Osteoblast (primary cell): ENCODE data around the gene PKP3. TPM values are rescaled to one million over a fixed set of nuclear protein-coding genes. Genes with fewer than 3 reads are reported as not detected.

Source experiments
- DNase-seq: peaks from one replicate; pipeline ENCODE4 v3.0.0; 2011; ENCODE audit warnings: low spot score, mixed read lengths; ENCODE audit not compliant: insufficient read length; ENCODE audit errors: missing footprints
- H2AFZ ChIP-seq: 2 replicates; pipeline ENCODE4 v1.6.0; 2011; ENCODE audit warnings: mild to moderate bottlenecking, low read length
- H3K27ac ChIP-seq: 2 replicates; pipeline ENCODE4 v1.5.1; 2011; ENCODE audit warnings: mild to moderate bottlenecking, low read depth, low read length, moderate library complexity
- H3K27me3 ChIP-seq: 2 replicates; pipeline ENCODE4 v1.6.0; 2012; ENCODE audit warnings: mild to moderate bottlenecking, control low read depth, inconsistent platforms, low read length, moderate library complexity; ENCODE audit not compliant: insufficient read depth
- H3K36me3 ChIP-seq: 2 replicates; pipeline ENCODE4 v1.5.1; 2011; ENCODE audit warnings: mild to moderate bottlenecking, low read length, control low read depth, moderate library complexity; ENCODE audit not compliant: insufficient read depth
- H3K4me1 ChIP-seq: 2 replicates; pipeline ENCODE4 v1.5.1; 2011; ENCODE audit warnings: mild to moderate bottlenecking, low read length, control low read depth, moderate library complexity; ENCODE audit not compliant: insufficient read depth
- H3K4me2 ChIP-seq: 2 replicates; pipeline ENCODE4 v1.6.0; 2011; ENCODE audit warnings: mild to moderate bottlenecking, low read length; ENCODE audit not compliant: insufficient read depth
- H3K4me3 ChIP-seq: fragments of 200-600 bp; sonication (generic); 3 replicates; pipeline ENCODE4 v1.5.1; 2012; ENCODE audit warnings: mild to moderate bottlenecking, low read length, inconsistent platforms; ENCODE audit not compliant: insufficient read depth
- H3K79me2 ChIP-seq: 2 replicates; pipeline ENCODE4 v1.6.0; 2012; ENCODE audit warnings: mild to moderate bottlenecking, low read length, control low read depth, inconsistent platforms; ENCODE audit not compliant: insufficient read depth
- H3K9me3 ChIP-seq: 2 replicates; pipeline ENCODE4 v1.5.1; 2011; ENCODE audit warnings: low read depth, low read length, control low read depth
- H4K20me1 ChIP-seq: 2 replicates; pipeline ENCODE4 v1.6.0; 2012; ENCODE audit warnings: mild to moderate bottlenecking, low read length, control low read depth; ENCODE audit not compliant: insufficient read depth
- CTCF ChIP-seq: IDR thresholded peaks from 2 replicates; pipeline ENCODE4 v1.5.1; 2011; ENCODE audit warnings: mild to moderate bottlenecking, low read depth, low read length, moderate library complexity; ENCODE audit errors: extremely low read depth
- total RNA-seq: library from RNA; depleted of rRNA; stranded (reverse); fragments of >200 nt; gene quantifications from 2 replicates; pipeline ENCODE4 v1.2.3, GENCODE V29; 2012

The PKP3 gene
- total RNA-seq, 1 donor, result 2.5 TPM

DNA sequence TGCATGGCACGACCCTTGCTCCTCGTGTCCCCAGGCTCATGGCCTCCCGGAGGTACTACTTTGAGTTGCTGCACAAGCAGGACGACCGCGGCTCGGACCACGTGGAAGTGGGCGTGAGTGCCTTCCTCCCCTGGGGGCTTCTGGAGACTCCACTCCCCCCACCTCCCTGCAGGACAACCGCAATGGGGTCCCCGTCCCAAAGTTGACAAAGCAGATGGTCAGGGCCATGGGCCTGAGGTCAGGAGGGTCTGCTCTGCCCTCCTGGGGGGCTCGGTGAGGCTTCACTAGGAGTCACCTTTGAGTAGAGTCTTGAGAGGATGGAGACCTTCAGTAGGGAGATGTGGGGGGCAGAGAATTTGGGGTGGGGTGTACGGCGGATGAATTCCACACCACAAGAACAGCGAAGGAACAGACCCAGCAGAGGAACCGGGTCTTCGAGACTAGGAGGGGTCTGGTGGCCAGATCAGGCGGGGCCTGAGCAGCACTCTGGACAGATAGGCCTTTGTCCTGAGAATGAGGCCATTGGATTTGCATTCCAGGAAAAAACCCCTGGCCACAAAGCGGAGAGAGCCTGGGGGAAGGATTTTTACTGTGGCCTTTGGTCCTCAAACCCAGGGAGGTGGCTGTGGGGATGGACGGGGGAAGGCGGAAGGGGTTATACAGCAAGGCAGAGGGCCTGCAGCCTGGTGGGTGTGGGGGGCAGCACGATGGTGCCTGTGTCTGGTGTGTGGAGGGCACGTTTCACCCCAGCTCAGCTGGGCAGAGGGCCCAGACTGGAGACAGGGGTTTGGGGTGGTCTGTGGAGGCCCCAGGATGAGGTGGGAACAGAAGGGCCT is 20.1 kb upstream of the PKP3 start:
- Histone ChIP-seq H3K4me2 (no peak overlapping the region), H3K79me2 (no peaks in the 10 kb centered on the region), H3K27ac (no peak overlapping the region), H3K9me3 (no peaks in the 10 kb centered on the region), H2AFZ (no peak overlapping the region), H3K27me3 (peaks cover 14% of the 10 kb centered on the region), H3K4me1 (no peaks in the 10 kb centered on the region), H3K4me3 (no peak overlapping the region), H3K36me3 (no peaks in the 10 kb centered on the region), H4K20me1 (no peaks in the 10 kb centered on the region)
- no peak for TF ChIP-seq CTCF
- peak; percentile 82 for DNase-seq

GRCh38 chr11:375065-376025 is 18.7 kb upstream of the PKP3 start:
- H3K79me2 ChIP-seq, result no peaks in the 10 kb centered on the region
- no peak overlapping the region for H3K27ac ChIP-seq
- H3K4me1 ChIP-seq, result no peaks in the 10 kb centered on the region
- TF ChIP-seq CTCF, result no peak
- H4K20me1 ChIP-seq, result no peaks in the 10 kb centered on the region
- H3K4me3 ChIP-seq, result no peak overlapping the region
- H2AFZ ChIP-seq, result no peak overlapping the region
- peaks cover 9% of the 10 kb centered on the region for H3K27me3 ChIP-seq
- no peaks in the 10 kb centered on the region for H3K36me3 ChIP-seq
- H3K4me2 ChIP-seq, result no peak overlapping the region
- DNase-seq, result peak; percentile 80
- no peaks in the 10 kb centered on the region for H3K9me3 ChIP-seq

DNA sequence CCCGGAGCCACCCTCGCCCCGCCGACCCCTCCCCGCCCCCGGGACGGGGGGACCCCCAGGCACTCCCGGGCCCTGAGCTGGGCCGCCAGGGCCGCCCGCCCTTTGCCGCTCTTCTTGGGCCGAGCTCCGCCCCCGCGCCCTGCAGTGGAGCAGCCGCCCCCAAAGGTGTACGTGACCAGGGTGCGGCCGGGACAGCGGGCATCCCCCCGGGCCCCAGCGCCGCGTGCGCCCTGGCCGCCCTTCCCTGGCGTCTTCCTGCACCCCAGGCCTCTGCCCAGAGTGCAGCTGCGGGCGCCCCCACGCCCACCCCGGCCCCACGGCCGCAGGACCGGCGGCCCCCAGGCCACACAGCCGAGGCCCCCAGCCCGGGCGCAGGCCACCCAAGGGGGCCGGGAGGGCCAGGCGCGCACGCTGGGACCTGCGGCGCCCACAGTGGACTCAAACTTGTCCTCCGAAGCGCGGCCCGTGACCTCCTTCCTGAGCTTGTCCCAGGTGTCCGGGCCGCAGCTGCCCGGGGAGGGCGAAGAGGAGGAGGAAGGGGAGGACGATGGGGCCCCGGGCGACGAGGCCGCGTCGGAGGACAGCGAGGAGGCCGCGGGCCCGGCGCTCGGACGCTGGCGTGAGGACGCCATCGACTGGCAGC is 17.4 kb upstream of the PKP3 start:
- Histone ChIP-seq H4K20me1 (no peaks in the 10 kb centered on the region), H3K27ac (no peak overlapping the region), H3K9me3 (no peaks in the 10 kb centered on the region), H2AFZ (no peak overlapping the region), H3K4me1 (no peaks in the 10 kb centered on the region), H3K27me3 (no peaks in the 10 kb centered on the region), H3K4me3 (no peak overlapping the region), H3K79me2 (no peaks in the 10 kb centered on the region), H3K4me2 (no peak overlapping the region), H3K36me3 (no peaks in the 10 kb centered on the region)
- TF ChIP-seq CTCF, result no peak
- DNase-seq, result peak; percentile 61
